ENCODE measurements around the gene USP24. TPM values are rescaled to one million over a fixed set of nuclear protein-coding genes. Genes with fewer than 3 reads are reported as not detected.

USP24 gene
- total RNA-seq, 4 donors from 2014 or later, result 42.7 to 77.1 (median 64.8) TPM

DNA sequence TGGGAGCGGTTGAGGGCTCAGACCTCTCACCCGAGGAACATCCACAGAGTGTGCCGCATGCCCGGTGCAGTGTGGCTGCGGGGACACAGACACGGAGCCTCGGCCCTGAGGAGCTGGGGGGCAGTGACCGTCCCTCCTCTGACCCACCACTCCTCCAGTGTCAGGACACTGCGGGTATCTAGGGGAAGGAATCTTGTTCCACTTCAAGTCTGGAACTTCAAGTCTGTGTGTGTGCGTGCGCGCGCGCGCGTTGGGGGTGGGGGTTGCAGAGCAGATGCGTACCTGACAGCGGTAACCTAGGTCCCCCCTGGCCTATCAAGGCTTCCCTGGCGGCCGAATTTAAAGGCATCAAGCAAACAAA, 158.6 kb downstream of the USP24 start:
- TF ChIP-seq, protein P1, sequence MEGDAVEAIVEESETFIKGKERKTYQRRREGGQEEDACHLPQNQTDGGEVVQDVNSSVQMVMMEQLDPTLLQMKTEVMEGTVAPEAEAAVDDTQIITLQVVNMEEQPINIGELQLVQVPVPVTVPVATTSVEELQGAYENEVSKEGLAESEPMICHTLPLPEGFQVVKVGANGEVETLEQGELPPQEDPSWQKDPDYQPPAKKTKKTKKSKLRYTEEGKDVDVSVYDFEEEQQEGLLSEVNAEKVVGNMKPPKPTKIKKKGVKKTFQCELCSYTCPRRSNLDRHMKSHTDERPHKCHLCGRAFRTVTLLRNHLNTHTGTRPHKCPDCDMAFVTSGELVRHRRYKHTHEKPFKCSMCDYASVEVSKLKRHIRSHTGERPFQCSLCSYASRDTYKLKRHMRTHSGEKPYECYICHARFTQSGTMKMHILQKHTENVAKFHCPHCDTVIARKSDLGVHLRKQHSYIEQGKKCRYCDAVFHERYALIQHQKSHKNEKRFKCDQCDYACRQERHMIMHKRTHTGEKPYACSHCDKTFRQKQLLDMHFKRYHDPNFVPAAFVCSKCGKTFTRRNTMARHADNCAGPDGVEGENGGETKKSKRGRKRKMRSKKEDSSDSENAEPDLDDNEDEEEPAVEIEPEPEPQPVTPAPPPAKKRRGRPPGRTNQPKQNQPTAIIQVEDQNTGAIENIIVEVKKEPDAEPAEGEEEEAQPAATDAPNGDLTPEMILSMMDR (IDR thresholded peaks at IDR 0.05), result no peak

DNA sequence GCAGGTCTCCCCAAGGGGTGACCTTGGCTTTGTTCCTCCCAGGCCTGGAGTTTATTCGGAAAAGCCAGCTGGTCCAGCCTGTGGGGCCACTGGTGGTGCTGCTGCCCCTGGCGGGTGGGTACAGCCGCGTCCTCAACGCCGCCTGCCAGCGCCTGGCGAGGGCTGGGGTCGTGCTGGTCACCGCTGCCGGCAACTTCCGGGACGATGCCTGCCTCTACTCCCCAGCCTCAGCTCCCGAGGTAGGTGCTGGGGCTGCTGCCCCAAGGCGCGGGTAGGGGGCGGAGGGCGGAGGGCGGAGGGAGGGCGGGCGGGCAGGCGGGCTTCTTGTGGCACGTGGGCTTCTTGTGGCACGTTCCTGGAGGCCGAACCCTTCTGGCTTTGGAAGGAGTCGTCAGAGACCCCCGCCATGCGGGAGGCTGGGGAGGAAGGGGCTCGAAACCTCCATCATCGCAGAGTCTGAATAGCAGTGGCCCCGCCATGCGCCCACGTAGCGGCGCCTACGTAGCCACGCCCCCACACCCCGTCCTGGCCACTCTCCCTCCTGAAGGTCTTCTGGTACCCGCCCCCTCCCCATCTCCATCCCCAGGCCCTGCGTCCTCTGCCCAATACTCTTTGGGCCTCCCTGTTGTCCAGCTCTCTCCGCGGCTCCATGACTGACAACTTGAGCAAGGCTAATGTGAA, 159.1 kb downstream of the USP24 start:
- DNase-seq (ENCODE audit: low spot score) (no peak), ATAC-seq (ENCODE audit: low FRiP score) (no peak)
- TF ChIP-seq, protein P1 (IDR thresholded peaks at IDR 0.05), result no peak

More for the DNA sequence above, 158.6 kb downstream of the USP24 start:
- DNase-seq (ENCODE audit: low spot score), result no peak
- ATAC-seq (ENCODE audit: low FRiP score), result no peak

DNA sequence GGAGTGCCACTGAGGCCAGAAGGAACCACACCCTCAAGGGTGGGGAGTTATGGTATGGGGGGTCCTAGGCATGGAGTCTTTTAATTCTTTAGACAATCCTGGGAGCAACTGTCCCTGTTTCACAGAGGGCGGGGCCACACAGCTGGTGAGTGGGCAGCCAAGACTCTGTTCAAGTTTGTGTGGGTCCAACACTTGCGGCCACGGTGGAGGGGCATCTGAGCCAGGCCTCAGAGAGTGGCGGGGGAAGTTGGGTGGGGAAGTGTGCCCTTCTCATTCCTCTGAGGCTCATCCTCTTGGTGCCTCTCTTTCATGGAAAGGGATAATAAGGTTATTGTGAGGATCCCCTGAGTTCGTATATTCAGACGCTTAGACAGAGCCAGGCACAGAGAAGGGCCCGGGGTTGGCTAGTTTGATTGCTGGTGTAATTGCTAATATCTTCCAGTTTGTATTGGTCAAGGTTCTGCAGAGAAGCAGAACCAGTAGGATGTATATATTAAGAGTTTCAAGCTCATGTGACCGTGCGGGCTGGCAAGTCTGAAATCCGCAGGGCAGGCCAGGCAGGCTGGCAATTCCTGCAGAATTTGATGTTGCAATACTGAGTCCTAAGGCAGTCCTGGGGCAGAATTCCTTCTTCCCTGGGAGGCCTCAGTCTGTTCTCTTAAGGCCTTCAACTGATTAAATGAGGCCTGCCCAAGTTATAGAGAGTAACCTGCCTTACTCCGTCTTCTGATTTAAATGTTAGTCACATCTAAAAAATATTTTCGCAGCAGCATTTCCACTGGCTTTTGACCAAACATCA, 159.9 kb downstream of the USP24 start:
- no peak for DNase-seq (ENCODE audit: low spot score)
- TF ChIP-seq, protein P1 (IDR thresholded peaks at IDR 0.05), result no peak

DNA sequence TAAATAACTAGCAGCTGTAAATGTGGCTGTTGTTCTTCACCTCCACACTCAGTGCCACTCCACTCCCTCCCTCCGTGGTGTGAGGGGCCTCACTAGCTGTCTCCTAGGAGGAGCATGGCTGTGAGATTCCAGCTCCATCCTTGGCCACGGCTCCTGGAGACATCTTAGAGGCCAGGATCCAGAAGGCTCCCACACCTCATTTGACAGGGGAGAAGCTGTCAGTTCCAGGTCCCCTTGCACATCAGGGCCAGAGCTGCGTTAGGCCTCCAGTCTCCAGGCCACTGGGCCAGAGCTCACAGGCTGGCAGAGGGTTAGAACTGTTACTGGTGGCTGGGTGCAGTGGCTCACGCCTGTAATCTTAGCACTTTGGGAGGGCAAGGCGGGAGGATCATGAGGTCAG, 160.8 kb downstream of the USP24 start:
- TF ChIP-seq, protein P1 (IDR thresholded peaks at IDR 0.05), result no peak
- DNase-seq (ENCODE audit: low spot score), result no peak
- ATAC-seq (ENCODE audit: low FRiP score), result no peak

More for the DNA sequence above, 159.9 kb downstream of the USP24 start:
- ATAC-seq (ENCODE audit: low FRiP score), result no peak

DNA sequence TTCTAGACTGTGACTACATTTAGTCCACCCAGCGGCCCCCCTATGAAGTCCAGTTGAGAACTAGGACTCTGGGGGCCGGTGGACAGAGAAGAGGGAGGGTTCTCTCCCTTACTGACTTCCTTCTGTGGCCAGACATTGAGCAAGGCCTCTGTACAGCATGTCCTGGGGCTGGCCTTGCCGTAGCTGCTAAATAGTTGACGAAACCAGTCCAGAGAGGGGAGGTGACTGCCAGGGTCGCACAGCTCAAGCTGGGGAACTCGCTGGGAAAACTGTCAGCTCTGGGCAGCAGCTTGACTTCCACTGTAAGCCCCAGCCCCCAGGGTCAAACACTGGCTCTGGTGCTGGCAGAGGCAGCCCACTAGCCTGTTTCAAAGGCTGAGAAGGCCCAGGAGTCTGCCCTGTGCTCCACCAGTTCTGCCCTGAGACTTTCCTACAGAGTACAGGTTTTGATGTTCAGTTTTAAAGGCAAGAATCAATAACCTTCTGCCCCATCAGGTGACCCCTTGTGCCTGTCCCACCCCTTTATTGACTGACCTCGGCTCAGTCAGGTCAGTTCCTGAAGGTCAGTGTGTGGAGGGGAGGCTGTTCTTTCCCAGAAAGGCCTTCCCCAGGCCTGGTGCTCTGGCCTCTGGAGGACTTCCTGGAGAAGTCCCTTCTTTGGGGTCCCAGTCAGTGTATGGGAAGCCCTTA, 161.8 kb downstream of the USP24 start:
- TF ChIP-seq, protein P1 (IDR thresholded peaks at IDR 0.05), result no peak
- DNase-seq (ENCODE audit: low spot score) (no peak), ATAC-seq (ENCODE audit: low FRiP score) (no peak)

DNA sequence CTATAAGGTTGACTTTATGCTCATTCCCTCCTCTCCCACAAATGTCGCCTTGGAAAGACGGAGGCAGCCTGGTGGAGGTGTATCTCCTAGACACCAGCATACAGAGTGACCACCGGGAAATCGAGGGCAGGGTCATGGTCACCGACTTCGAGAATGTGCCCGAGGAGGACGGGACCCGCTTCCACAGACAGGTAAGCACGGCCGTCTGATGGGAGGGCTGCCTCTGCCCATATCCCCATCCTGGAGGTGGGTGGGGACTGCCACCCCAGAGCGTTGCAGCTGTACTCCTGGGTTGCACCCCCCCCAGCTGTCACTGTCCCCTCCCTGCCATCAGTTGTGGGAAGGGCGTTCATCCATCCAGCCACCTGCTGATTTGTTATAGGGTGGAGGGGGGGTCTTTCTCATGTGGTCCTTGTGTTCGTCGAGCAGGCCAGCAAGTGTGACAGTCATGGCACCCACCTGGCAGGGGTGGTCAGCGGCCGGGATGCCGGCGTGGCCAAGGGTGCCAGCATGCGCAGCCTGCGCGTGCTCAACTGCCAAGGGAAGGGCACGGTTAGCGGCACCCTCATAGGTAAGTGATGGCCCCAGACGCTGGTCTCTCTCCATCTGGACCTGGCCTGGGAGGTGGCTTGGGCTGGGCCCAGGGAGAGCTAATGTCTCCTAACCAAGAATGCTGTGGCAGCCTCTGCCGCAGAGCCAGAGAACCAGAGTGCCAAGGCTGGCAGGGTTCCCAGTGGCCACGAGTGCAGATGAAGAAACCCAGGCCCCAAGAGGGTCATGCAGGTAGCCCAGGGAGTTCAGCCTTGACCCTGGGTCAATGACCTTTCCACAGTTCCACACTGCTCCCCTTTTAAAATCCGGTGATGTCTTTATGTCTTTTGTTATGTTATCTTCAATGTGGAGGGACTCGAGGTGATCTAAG, 162.7 kb downstream of the USP24 start:
- DNase-seq (ENCODE audit: low spot score) (no peak), ATAC-seq (ENCODE audit: low FRiP score) (no peak)
- TF ChIP-seq, protein P1 (IDR thresholded peaks at IDR 0.05), result no peak

Measured in omental fat pad (tissue), 4 donors.